Measurements from ENCODE around the gene PLRG1. TPM values are rescaled to one million over a fixed set of nuclear protein-coding genes. Genes with fewer than 3 reads are reported as not detected.

The PLRG1 gene
- total RNA-seq, 1 donor from 2014 or later = 92.7 TPM

GRCh38 chr4:154497889-154498288 lies 52.3 kb downstream of the PLRG1 start:
- Mint-ChIP-seq H3K9me3 (peaks cover 4% of the 10 kb centered on the region), H3K4me3 (no peak overlapping the region), H3K36me3 (no peaks in the 10 kb centered on the region), H3K27ac (no peak overlapping the region), H3K4me1 (no peaks in the 10 kb centered on the region), H3K27me3 (ENCODE audit: insufficient read depth, low read depth) (peaks cover 5% of the 10 kb centered on the region)
- Histone ChIP-seq H3K27ac (no peak overlapping the region), H3K36me3 (no peaks in the 10 kb centered on the region), H3K4me1 (no peaks in the 10 kb centered on the region), H3K27me3 (peaks cover 29% of the 10 kb centered on the region), H3K4me2 (no peak overlapping the region), H4K20me1 (ENCODE audit: low read depth) (no peaks in the 10 kb centered on the region), H3F3A (ENCODE audit: low read depth) (no peaks in the 10 kb centered on the region), H3K79me2 (ENCODE audit: low read depth) (no peaks in the 10 kb centered on the region), H2AFZ (replicated peaks) (no peak overlapping the region), H3K9me3 (ENCODE audit: low read depth) (no peaks in the 10 kb centered on the region), H3K4me3 (no peak overlapping the region), H3K9ac (no peak overlapping the region)
- TF ChIP-seq CTCF (IDR thresholded peaks at IDR 0.05) (no peak), EZH2phosphoT487 (IDR thresholded peaks at IDR 0.05) (no peak), EZH2 (IDR thresholded peaks at IDR 0.05) (no peak)
- DNase-seq (ENCODE audit: low spot score) = no peak

GRCh38 chr4:154495867-154496266 lies 54.3 kb downstream of the PLRG1 start:
- Histone ChIP-seq H3F3A (ENCODE audit: low read depth) (peaks cover 14% of the 10 kb centered on the region), H2AFZ (replicated peaks) (no peak overlapping the region), H3K4me2 (no peak overlapping the region), H3K4me3 (no peak overlapping the region), H3K27ac (no peak overlapping the region), H3K27me3 (peaks cover 49% of the 10 kb centered on the region), H4K20me1 (ENCODE audit: low read depth) (no peaks in the 10 kb centered on the region), H3K36me3 (no peaks in the 10 kb centered on the region), H3K9me3 (ENCODE audit: low read depth) (no peaks in the 10 kb centered on the region), H3K4me1 (peaks cover 3% of the 10 kb centered on the region), H3K79me2 (ENCODE audit: low read depth) (no peaks in the 10 kb centered on the region), H3K9ac (no peak overlapping the region)
- Mint-ChIP-seq H3K27ac (no peak overlapping the region), H3K9me3 (peaks cover 4% of the 10 kb centered on the region), H3K4me3 (no peak overlapping the region), H3K4me1 (peaks cover 10% of the 10 kb centered on the region), H3K27me3 (ENCODE audit: insufficient read depth, low read depth) (peaks cover 18% of the 10 kb centered on the region), H3K36me3 (no peaks in the 10 kb centered on the region)
- TF ChIP-seq EZH2phosphoT487 (IDR thresholded peaks at IDR 0.05) (no peak), EZH2 (IDR thresholded peaks at IDR 0.05) (no peak), CTCF (IDR thresholded peaks at IDR 0.05) (no peak)
- DNase-seq (ENCODE audit: low spot score) = no peak

DNA sequence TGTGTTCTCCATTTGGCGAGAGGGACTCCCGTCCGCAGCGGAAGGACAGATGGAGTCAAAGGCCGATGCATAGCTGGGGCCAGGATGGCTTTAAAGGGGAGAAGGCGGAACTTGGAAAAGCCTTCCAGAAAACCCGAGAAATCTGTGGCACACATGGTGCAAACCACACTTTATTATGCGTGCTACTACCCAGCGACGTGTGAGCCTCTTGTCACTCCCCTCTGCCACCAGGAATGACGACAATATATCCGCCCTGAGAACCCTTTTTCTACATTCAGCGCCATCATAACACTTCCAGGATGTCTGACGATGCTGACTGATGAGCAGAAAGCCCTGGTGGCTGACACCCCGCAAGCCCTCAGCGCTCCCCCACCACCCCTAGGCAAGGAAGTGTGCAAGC lies 57.9 kb downstream of the PLRG1 start:
- Mint-ChIP-seq H3K27ac (no peak overlapping the region), H3K4me3 (peak overlapping the region; percentile 86), H3K36me3 (no peaks in the 10 kb centered on the region), H3K27me3 (ENCODE audit: insufficient read depth, low read depth) (peaks cover 39% of the 10 kb centered on the region), H3K9me3 (peaks cover 4% of the 10 kb centered on the region), H3K4me1 (peaks cover 12% of the 10 kb centered on the region)
- peaks cover 14% of the 10 kb centered on the region for H3F3A ChIP-seq (ENCODE audit: low read depth)
- peak; percentile 20 for DNase-seq (ENCODE audit: low spot score)
- H3K79me2 ChIP-seq (ENCODE audit: low read depth) = no peaks in the 10 kb centered on the region
- TF ChIP-seq EZH2phosphoT487 (IDR thresholded peaks at IDR 0.05) = no peak
- no peak for TF ChIP-seq CTCF (IDR thresholded peaks at IDR 0.05)
- no peak for TF ChIP-seq EZH2 (IDR thresholded peaks at IDR 0.05)
- peak overlapping the region; percentile 55 for H3K4me3 ChIP-seq
- no peaks in the 10 kb centered on the region for H3K36me3 ChIP-seq
- H3K4me2 ChIP-seq = peak overlapping the region; percentile 97
- H3K9ac ChIP-seq = no peak overlapping the region
- H3K27ac ChIP-seq = no peak overlapping the region
- H3K9me3 ChIP-seq (ENCODE audit: low read depth) = no peaks in the 10 kb centered on the region
- H4K20me1 ChIP-seq (ENCODE audit: low read depth) = no peaks in the 10 kb centered on the region
- H3K4me1 ChIP-seq = peaks cover 3% of the 10 kb centered on the region
- H2AFZ ChIP-seq (replicated peaks) = peak overlapping the region; percentile 92
- peaks cover 83% of the 10 kb centered on the region for H3K27me3 ChIP-seq

Data from neural progenitor cell (in vitro differentiated cells).